ENCODE measurements around the gene SKP1.

The SKP1 gene

DNA sequence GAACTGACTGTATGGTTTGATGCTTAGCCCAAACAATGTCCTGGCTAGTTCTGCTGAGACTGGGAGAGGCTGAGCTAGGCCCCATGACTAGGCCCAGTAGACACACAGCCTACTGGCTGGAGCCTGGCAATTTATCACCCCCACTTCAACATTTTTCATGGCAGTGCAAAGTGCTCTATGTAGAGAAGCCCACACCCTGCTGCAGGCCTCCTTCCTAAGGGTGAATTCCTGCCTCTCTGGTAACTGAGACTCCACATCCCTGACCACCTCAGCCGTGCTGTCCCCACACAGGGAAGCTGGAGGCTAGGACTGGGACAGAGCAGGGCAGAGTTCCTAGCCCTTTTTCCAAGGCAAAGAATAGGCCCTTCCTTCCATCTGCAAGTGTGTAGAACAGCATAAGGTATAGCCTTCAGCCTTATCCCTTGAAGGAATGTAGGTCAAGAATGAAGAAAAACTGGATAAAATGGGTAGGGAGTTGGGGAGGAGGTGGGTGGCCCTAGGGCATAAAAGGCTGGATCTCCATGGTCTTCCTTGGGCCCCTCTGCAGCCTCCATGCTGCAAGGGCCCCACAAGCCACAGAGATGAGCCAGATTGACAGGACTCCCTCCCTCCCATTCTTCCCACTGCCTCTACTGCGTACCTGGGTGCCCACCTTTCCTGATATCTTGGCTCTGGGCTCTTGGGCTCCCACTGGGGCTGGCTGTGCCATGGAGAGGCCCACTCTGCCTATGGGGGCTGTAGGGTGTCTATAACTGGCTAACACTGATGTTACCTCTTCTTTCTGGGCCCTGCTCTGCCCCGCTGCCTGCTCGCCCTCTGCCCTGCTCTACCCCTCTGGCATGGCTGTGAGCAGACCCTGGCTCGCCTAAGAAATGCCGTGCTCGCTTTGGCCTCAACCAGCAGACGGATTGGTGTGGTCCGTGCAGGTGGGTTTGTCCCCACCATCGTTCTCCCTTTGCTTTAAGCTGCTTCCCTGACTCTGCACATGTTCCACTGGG, 32.5 kb downstream of the SKP1 start:
- Histone ChIP-seq H3K9ac (ENCODE audit: low read depth, low read length, poor library complexity, severe bottlenecking) (no peak overlapping the region), H4K20me1 (ENCODE audit: insufficient read depth, low read length, poor library complexity, severe bottlenecking) (peaks cover 5% of the 10 kb centered on the region), H3K4me2 (ENCODE audit: low read depth, low read length, poor library complexity, severe bottlenecking) (no peak overlapping the region), H3K4me1 (ENCODE audit: insufficient read depth, low read length, poor library complexity, severe bottlenecking) (peaks cover 15% of the 10 kb centered on the region), H3K27me3 (ENCODE audit: insufficient read depth, low read length, poor library complexity, severe bottlenecking) (no peaks in the 10 kb centered on the region), H3K4me3 (ENCODE audit: low read length, poor library complexity, severe bottlenecking) (no peak overlapping the region), H3K79me2 (ENCODE audit: insufficient read depth, low read length) (no peaks in the 10 kb centered on the region), H3F3A (ENCODE audit: low read depth) (no peaks in the 10 kb centered on the region), H3K9me3 (ENCODE audit: insufficient read depth, low read depth, low read length) (no peaks in the 10 kb centered on the region), H3K36me3 (ENCODE audit: insufficient read depth, low read length) (peaks cover 14% of the 10 kb centered on the region; the same call in 1 of the 2 replicates), H2AFZ (ENCODE audit: low read length) (no peak overlapping the region), H3K9me2 (replicated peaks; ENCODE audit: low read depth, low read length) (no peaks in the 10 kb centered on the region)
- TF ChIP-seq, protein P1, sequence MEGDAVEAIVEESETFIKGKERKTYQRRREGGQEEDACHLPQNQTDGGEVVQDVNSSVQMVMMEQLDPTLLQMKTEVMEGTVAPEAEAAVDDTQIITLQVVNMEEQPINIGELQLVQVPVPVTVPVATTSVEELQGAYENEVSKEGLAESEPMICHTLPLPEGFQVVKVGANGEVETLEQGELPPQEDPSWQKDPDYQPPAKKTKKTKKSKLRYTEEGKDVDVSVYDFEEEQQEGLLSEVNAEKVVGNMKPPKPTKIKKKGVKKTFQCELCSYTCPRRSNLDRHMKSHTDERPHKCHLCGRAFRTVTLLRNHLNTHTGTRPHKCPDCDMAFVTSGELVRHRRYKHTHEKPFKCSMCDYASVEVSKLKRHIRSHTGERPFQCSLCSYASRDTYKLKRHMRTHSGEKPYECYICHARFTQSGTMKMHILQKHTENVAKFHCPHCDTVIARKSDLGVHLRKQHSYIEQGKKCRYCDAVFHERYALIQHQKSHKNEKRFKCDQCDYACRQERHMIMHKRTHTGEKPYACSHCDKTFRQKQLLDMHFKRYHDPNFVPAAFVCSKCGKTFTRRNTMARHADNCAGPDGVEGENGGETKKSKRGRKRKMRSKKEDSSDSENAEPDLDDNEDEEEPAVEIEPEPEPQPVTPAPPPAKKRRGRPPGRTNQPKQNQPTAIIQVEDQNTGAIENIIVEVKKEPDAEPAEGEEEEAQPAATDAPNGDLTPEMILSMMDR (conservative IDR thresholded peaks at IDR 0.05; ENCODE audit: low read length) = no peak
- TF ChIP-seq EZH2phosphoT487 (IDR thresholded peaks at IDR 0.05; ENCODE audit: borderline replicate concordance) = no peak

DNA sequence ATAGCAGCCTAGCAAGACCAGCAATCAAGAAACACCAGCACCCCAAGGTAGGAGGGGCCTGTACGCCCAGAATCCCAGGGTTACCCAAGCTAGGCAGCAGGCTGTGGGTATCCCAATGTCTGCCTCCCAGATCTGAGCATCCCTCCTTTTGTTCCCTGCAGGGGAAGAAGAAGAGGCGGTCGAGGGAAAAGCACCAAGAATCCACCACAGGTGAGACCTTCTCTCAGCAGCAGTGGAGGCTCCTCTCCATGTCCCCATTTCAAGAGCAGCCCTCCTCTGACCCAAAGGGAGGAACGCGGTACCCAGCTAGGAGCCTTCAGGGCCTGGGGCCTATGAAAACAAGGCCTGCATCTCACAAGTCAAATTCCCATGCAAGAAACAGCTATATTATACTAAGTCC, 33.3 kb downstream of the SKP1 start:
- Histone ChIP-seq H3K4me3 (ENCODE audit: low read length, poor library complexity, severe bottlenecking) (no peak overlapping the region), H3K9me3 (ENCODE audit: insufficient read depth, low read depth, low read length) (no peaks in the 10 kb centered on the region), H2AFZ (ENCODE audit: low read length) (no peak overlapping the region), H3K79me2 (ENCODE audit: insufficient read depth, low read length) (no peaks in the 10 kb centered on the region), H3F3A (ENCODE audit: low read depth) (no peaks in the 10 kb centered on the region), H3K27me3 (ENCODE audit: insufficient read depth, low read length, poor library complexity, severe bottlenecking) (no peaks in the 10 kb centered on the region), H4K20me1 (ENCODE audit: insufficient read depth, low read length, poor library complexity, severe bottlenecking) (peaks cover 5% of the 10 kb centered on the region), H3K9ac (ENCODE audit: low read depth, low read length, poor library complexity, severe bottlenecking) (no peak overlapping the region), H3K4me1 (ENCODE audit: insufficient read depth, low read length, poor library complexity, severe bottlenecking) (peaks cover 23% of the 10 kb centered on the region), H3K9me2 (replicated peaks; ENCODE audit: low read depth, low read length) (no peaks in the 10 kb centered on the region), H3K36me3 (ENCODE audit: insufficient read depth, low read length) (peaks cover 10% of the 10 kb centered on the region; the same call in 1 of the 2 replicates), H3K4me2 (ENCODE audit: low read depth, low read length, poor library complexity, severe bottlenecking) (no peak overlapping the region)
- TF ChIP-seq, protein P1 (conservative IDR thresholded peaks at IDR 0.05; ENCODE audit: low read length) = no peak
- no peak for TF ChIP-seq EZH2phosphoT487 (IDR thresholded peaks at IDR 0.05; ENCODE audit: borderline replicate concordance)

DNA sequence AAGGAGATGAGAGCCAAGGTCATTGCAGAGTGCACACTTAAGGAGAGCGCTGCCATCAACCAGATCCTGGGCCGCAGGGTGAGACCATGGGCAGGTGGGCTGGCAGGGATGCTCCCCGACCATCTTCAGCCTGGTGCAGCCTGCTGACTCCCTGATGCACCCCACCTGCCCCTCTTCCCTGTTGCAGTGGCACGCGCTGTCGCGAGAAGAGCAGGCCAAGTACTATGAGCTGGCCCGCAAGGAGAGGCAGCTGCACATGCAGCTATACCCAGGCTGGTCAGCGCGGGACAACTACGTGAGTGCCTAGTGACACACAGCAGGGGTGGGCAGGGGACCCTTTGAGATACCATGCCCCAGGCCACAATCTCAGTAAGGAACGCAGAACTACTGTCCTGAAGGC, 33.9 kb downstream of the SKP1 start:
- Histone ChIP-seq H3K9ac (ENCODE audit: low read depth, low read length, poor library complexity, severe bottlenecking) (no peak overlapping the region), H2AFZ (ENCODE audit: low read length) (no peak overlapping the region), H3F3A (ENCODE audit: low read depth) (no peaks in the 10 kb centered on the region), H3K36me3 (ENCODE audit: insufficient read depth, low read length) (peaks cover 10% of the 10 kb centered on the region; the same call in 1 of the 2 replicates), H4K20me1 (ENCODE audit: insufficient read depth, low read length, poor library complexity, severe bottlenecking) (peaks cover 5% of the 10 kb centered on the region), H3K4me2 (ENCODE audit: low read depth, low read length, poor library complexity, severe bottlenecking) (no peak overlapping the region), H3K4me3 (ENCODE audit: low read length, poor library complexity, severe bottlenecking) (no peak overlapping the region), H3K79me2 (ENCODE audit: insufficient read depth, low read length) (no peaks in the 10 kb centered on the region), H3K27me3 (ENCODE audit: insufficient read depth, low read length, poor library complexity, severe bottlenecking) (no peaks in the 10 kb centered on the region), H3K9me2 (replicated peaks; ENCODE audit: low read depth, low read length) (no peaks in the 10 kb centered on the region), H3K9me3 (ENCODE audit: insufficient read depth, low read depth, low read length) (no peaks in the 10 kb centered on the region), H3K4me1 (ENCODE audit: insufficient read depth, low read length, poor library complexity, severe bottlenecking) (peaks cover 29% of the 10 kb centered on the region)
- TF ChIP-seq, protein P1 (conservative IDR thresholded peaks at IDR 0.05; ENCODE audit: low read length) = no peak
- no peak for TF ChIP-seq EZH2phosphoT487 (IDR thresholded peaks at IDR 0.05; ENCODE audit: borderline replicate concordance)

Data from Loucy (cell line).